PFSK-1 (cell line): ENCODE measurements around the gene TSLP.

ENCODE experiments used
- FOXP2 ChIP-seq: optimal IDR thresholded peaks from 2 replicates; pipeline ENCODE3; 2011; ENCODE audit warnings: borderline replicate concordance, control low read depth, inconsistent platforms; ENCODE audit not compliant: insufficient read depth; ENCODE audit errors: extremely low read length, extremely low read depth
- POLR2AphosphoS5 ChIP-seq: IDR thresholded peaks from 2 replicates; pipeline ENCODE4 v1.6.1; 2012; ENCODE audit warnings: low read depth, mild to moderate bottlenecking, control low read depth, low read length, moderate library complexity

DNA sequence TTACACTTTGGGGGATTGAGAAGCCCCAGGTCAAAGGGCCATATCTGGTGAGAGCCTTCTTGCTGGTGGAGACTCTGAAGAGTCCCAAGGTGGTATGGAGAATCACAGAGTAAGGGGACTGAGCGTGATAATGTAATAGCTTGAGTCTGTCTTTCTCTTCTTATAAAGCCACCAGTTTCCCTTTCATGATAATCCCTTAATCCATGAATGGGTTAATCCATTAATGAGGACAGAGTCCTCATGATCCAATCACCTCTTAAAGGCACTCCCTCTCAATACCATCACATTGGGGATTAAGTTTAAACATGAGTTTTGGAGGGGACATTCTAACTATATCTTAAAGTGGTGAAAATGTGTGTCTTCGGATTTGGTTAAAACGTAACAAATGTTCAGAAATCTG, 42.2 kb downstream of the TSLP start:
- TF ChIP-seq POLR2AphosphoS5 = no peak
- TF ChIP-seq FOXP2 = no peak
